Middle frontal gyrus (tissue), 1 donor: Measurements from ENCODE around the gene LPP.
"Not testable (repeated sequence)": the region's sequence is repeated elsewhere in the genome, so short reads cannot be mapped to it uniquely, and the experiment has no call there.

Experiments
- DNase-seq: peaks from one replicate; pipeline ENCODE4 v3.0.0-alpha.2; 2015; ENCODE audit warnings: low spot score; ENCODE audit errors: extremely low spot score

LPP gene

GRCh38 chr3:188580223-188580622, 426.3 kb downstream of the LPP start:
- DNase-seq = no peak

GRCh38 chr3:188580659-188581058, 426.7 kb downstream of the LPP start:
- DNase-seq = no peak

DNA sequence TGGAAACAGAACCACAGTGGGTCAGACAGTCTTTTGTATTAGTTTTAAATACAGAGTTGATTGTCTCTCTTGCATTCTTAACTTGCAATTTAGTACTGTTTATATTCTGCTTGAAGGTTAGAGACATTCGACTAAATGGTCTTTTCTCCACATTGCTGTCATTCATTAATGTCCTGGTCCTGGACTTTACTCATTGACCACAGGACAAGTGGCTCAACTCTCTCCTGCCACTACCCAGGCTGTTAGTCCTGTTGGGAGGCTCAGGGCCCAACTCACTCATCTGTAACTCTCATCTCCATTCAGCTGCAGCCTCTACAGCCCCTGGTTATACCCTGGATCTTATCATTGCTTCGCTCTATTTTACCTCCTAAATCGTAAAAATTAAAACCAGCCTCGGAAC, 427.4 kb downstream of the LPP start:
- no peak for DNase-seq

DNA sequence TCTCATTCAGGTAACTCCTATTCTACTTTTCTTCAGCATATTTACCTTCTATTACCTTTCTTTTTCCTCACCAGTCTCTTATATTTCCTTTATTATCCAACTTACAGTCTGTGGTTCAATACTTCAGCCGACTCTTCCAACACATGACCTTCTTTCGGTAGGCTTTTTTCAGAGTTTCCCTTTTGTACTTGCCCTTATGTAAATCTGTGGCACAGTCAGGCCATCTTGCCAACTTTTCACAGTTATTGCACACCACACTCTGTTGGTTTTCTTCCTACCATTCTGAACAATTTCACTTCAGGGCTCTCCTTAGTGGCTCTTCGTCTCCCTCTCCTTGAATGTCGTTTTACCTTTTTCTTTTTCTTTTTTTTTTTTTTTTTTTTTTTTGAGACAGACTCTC, 427.8 kb downstream of the LPP start:
- DNase-seq = no peak

GRCh38 chr3:188583341-188584161, 429.6 kb downstream of the LPP start:
- no peak for DNase-seq

GRCh38 chr3:188584162-188584529, 430.2 kb downstream of the LPP start:
- no peak for DNase-seq

DNA sequence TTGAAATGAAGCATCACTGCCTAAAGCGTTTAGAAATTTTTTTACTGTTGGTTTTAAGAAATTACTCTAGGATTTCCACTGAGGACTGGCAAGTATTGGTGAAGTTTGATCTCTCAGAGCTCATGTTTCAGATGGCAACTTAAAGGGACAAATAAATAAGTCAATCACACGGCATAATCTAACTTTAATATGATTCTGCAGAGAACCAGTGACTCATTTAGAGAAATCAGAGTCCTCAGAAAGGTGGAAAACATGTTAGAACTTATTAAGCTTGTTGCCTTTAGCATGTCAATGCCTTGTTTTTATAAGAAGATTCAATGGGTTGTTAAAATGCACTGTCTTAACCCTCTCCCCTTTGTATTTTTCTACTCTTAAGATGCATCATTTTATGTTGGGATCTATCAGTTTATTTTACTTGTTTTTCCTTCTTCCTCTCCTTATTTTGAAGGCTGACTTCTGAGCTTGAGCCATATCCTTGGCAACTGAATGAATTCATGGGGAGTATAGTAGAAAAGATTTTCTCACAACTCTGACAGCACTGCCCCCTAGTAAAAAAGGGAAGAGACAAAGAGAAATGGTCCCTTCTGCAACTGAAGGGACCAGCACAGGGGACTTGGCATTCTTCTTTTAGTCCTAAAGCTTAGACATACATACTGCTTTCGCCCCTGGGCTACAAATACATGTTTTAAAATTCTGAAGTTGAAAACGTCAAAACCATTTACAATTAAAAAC, 431.2 kb downstream of the LPP start:
- DNase-seq = no peak

GRCh38 chr3:188589071-188589470, 435.1 kb downstream of the LPP start:
- DNase-seq = no peak

- DNase-seq = no peak
These were observed 435.8 kb downstream of the LPP start for GRCh38 chr3:188589771-188590170.

DNA sequence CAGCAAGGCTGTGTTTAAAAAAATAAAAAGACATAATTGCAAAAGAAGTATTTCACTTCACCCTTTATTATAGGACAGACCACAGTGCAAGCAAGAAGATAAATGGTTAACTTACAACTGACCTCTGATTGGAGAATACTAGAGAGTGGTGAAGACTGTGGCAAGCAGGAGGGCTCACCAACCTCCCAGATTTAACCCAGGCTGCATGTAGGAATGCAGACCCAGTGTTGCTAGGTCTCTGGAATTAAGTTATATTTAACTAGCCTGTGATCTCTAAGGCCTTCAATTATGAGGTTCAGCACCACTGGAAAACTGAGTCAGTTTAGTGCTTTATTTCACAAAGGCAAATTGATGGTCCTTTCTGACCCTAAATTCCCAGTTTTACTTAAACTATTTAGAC, 436.6 kb downstream of the LPP start:
- no peak for DNase-seq

GRCh38 chr3:188594139-188594538, 440.2 kb downstream of the LPP start:
- no peak for DNase-seq

- no peak for DNase-seq
These were observed 442.0 kb downstream of the LPP start for GRCh38 chr3:188595890-188596376.

GRCh38 chr3:188598894-188599293, 444.9 kb downstream of the LPP start:
- no peak for DNase-seq

GRCh38 chr3:188602111-188602510, 448.2 kb downstream of the LPP start:
- DNase-seq = no peak

DNA sequence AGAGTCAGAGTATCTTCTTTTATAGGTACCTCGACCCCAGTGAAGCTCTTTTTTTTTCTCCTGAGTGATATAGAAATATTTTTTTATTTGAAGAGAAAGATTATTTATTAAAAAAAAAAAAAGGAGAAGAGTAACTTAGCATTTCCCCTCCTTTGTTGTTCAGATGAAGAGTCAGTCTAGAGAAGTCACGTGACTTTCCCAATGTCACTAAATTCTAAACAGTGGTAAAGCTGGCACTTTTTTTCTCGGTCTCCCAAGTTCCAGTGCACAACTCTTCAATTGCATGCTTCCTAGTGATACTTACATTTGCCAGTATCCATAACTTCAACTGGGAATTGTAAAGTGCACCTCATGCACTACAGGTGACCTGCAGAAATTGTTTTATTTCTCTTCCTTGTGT, 448.7 kb downstream of the LPP start:
- no peak for DNase-seq

DNA sequence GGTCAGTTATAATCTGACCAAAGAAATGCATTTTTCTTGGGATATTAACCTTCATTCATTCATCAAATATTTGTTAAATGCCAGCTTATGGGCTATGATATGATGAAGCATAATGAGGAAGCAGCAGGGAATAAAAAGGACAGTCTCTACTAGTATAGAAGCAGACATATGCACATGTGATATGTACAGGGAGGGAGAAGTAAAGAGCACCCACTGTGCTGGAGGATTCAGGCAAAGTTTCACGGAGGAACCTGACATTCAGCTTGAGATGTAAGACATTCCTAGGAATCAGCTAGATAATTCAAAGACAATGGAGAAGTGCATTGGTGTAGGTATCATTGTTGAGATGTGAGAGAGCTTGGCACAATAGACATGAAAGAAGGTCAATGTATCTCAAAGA, 450.7 kb downstream of the LPP start:
- DNase-seq = no peak

- no peak for DNase-seq
These were observed 451.3 kb downstream of the LPP start for GRCh38 chr3:188605231-188605630.

DNA sequence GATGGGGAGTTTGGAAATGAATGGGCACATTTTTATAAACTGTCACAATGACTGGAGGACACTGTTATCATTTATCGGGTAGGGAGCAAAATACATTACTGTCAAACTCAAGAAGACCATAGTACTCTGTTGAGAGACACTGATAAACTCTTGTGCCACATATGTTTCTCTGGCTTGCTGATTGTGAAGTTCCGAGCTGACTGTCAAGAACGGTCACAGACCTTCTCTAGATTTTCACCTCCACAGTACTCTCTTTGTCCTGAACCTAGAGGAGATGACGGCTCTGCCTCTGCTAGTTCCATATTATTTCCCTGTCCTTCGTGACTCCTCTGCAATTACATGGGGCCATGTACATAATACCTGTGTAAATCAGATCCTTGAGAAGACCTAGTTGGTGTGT, 451.9 kb downstream of the LPP start:
- DNase-seq = no peak

GRCh38 chr3:188607805-188608315, 453.9 kb downstream of the LPP start:
- no peak for DNase-seq

GRCh38 chr3:188608401-188608800, 454.4 kb downstream of the LPP start:
- no peak for DNase-seq

- not testable (repeated sequence) for DNase-seq
These were observed 459.8 kb downstream of the LPP start for GRCh38 chr3:188613721-188614120.

GRCh38 chr3:188617270-188617669, 463.3 kb downstream of the LPP start:
- no peak for DNase-seq
